ENCODE measurements around the gene SEPSECS.

DNA sequence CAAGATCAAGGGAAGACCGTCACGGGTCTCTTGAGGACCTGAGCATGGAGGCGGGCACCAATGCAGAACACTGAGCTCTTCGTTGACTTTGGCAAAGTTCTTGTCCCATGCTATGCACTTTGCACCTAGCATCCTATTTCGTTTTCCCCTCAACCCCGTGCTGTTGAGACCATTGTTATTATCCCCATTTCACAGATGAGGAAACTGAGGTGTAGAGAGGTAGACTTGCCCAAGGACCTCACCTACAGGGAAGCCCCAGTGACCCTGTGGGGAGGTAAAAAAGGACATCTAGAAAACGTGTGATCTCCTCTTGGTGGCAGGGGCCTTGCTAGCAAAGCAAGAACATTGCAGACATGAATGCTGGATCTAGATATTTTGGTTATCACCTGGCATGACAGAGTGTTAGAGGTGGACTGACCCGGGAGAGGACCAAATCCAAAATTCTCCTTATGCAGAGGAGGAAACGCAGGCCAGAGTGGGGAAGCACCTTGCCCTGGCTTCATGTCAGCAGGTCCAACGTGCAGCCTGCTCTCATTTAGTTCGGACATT lies 48.5 kb downstream of the SEPSECS start:
- TF ChIP-seq CTCF (IDR thresholded peaks at IDR 0.05) (no peak), POLR2A (IDR thresholded peaks at IDR 0.05) (no peak), EP300 (IDR thresholded peaks at IDR 0.05) (no peak)
